ENCODE results near the gene HLA-E.

GRCh38 chr6:30480536-30481156, 8.7 kb upstream of the HLA-E start:
- TF ChIP-seq CTCF (IDR thresholded peaks at IDR 0.05; ENCODE audit: low read depth, low read length), result no peak
- TF ChIP-seq EZH2phosphoT487 (IDR thresholded peaks at IDR 0.05; ENCODE audit: low read depth), result no peak
